Measurements from ENCODE around the gene TCEAL3.

DNA sequence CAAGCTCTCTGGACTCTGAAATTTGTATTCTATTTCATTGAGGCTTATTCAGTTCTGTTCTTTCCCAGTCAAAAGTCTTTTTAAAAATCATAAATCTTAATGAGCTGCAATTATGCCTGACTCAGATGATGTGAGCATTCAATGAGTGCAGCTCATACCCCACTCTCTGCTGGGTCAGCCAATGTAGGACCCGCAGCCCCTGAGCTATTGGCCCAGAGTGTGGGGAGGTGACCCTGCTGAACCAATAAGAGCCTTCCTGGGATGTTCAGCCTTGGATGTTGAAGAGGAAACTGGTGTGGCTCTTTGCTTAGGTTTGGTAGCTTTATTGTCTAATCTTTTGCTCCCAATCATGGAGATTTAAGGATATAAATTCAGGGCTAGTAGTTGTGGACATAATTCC lies 34.6 kb upstream of the TCEAL3 start:
- TF ChIP-seq FOXM1 (IDR thresholded peaks at IDR 0.05; ENCODE audit: low read depth) (no peak), RAD21 (IDR thresholded peaks at IDR 0.05; ENCODE audit: low read length) (no peak), JUND (IDR thresholded peaks at IDR 0.05) (no peak), EZH2phosphoT487 (IDR thresholded peaks at IDR 0.05; ENCODE audit: borderline replicate concordance, low read depth) (no peak), POLR2AphosphoS5 (IDR thresholded peaks at IDR 0.05; ENCODE audit: low read depth, low read length) (no peak), TAF1 (IDR thresholded peaks at IDR 0.05; ENCODE audit: borderline replicate concordance, low read depth, low read length) (no peak), CHD2 (IDR thresholded peaks at IDR 0.05; ENCODE audit: low read length, partially characterized antibody) (no peak)
- TF ChIP-seq, protein P1, sequence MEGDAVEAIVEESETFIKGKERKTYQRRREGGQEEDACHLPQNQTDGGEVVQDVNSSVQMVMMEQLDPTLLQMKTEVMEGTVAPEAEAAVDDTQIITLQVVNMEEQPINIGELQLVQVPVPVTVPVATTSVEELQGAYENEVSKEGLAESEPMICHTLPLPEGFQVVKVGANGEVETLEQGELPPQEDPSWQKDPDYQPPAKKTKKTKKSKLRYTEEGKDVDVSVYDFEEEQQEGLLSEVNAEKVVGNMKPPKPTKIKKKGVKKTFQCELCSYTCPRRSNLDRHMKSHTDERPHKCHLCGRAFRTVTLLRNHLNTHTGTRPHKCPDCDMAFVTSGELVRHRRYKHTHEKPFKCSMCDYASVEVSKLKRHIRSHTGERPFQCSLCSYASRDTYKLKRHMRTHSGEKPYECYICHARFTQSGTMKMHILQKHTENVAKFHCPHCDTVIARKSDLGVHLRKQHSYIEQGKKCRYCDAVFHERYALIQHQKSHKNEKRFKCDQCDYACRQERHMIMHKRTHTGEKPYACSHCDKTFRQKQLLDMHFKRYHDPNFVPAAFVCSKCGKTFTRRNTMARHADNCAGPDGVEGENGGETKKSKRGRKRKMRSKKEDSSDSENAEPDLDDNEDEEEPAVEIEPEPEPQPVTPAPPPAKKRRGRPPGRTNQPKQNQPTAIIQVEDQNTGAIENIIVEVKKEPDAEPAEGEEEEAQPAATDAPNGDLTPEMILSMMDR (IDR thresholded peaks at IDR 0.05) = no peak
- TF ChIP-seq, protein P2, sequence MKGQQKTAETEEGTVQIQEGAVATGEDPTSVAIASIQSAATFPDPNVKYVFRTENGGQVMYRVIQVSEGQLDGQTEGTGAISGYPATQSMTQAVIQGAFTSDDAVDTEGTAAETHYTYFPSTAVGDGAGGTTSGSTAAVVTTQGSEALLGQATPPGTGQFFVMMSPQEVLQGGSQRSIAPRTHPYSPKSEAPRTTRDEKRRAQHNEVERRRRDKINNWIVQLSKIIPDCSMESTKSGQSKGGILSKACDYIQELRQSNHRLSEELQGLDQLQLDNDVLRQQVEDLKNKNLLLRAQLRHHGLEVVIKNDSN (IDR thresholded peaks at IDR 0.05; ENCODE audit: borderline replicate concordance, low read depth) = no peak
- TF ChIP-seq, protein P3, sequence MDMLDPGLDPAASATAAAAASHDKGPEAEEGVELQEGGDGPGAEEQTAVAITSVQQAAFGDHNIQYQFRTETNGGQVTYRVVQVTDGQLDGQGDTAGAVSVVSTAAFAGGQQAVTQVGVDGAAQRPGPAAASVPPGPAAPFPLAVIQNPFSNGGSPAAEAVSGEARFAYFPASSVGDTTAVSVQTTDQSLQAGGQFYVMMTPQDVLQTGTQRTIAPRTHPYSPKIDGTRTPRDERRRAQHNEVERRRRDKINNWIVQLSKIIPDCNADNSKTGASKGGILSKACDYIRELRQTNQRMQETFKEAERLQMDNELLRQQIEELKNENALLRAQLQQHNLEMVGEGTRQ (IDR thresholded peaks at IDR 0.05; ENCODE audit: borderline replicate concordance, low read depth, low read length) = no peak
- TF ChIP-seq, protein P4, sequence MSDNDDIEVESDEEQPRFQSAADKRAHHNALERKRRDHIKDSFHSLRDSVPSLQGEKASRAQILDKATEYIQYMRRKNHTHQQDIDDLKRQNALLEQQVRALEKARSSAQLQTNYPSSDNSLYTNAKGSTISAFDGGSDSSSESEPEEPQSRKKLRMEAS (IDR thresholded peaks at IDR 0.05; ENCODE audit: low read depth) = no peak
